ENCODE measurements around the gene MLLT10.

MLLT10 gene

GRCh38 chr10:21750424-21750823 is 216.4 kb downstream of the MLLT10 start:
- no peak for DNase-seq (ENCODE audit: low read depth, low spot score)
- H3K36me3 ChIP-seq (ENCODE audit: control insufficient read depth, insufficient read depth, low read length), result no peaks in the 10 kb centered on the region
- H3K4me3 ChIP-seq (ENCODE audit: low read length), result no peak overlapping the region
- H3K4me1 ChIP-seq (ENCODE audit: control insufficient read depth, insufficient read depth, low read length), result peaks cover 18% of the 10 kb centered on the region
- no peaks in the 10 kb centered on the region for H3K9me3 ChIP-seq (ENCODE audit: control insufficient read depth, insufficient read depth, low read length)
- no peak overlapping the region for H3K27ac ChIP-seq (ENCODE audit: low read length)
- H3K27me3 ChIP-seq (ENCODE audit: control insufficient read depth, insufficient read depth, low read length), result no peaks in the 10 kb centered on the region
- no CpG with 5 or more reads among the region's 12 CpGs for WGBS (ENCODE audit: insufficient coverage, insufficient read length)

GRCh38 chr10:21751341-21752310 is 217.6 kb downstream of the MLLT10 start:
- DNase-seq (ENCODE audit: low read depth, low spot score), result peak; percentile 81
- Histone ChIP-seq H3K36me3 (ENCODE audit: control insufficient read depth, insufficient read depth, low read length) (no peaks in the 10 kb centered on the region), H3K9me3 (ENCODE audit: control insufficient read depth, insufficient read depth, low read length) (no peaks in the 10 kb centered on the region), H3K27me3 (ENCODE audit: control insufficient read depth, insufficient read depth, low read length) (no peaks in the 10 kb centered on the region), H3K4me3 (ENCODE audit: low read length) (no peak overlapping the region), H3K27ac (ENCODE audit: low read length) (peak overlapping the region; percentile 1), H3K4me1 (ENCODE audit: control insufficient read depth, insufficient read depth, low read length) (peaks cover 15% of the 10 kb centered on the region)
- WGBS (ENCODE audit: insufficient coverage, insufficient read length), result no CpG with 5 or more reads among the region's 26 CpGs

- H3K27ac ChIP-seq (ENCODE audit: low read length), result no peak overlapping the region
- H3K27me3 ChIP-seq (ENCODE audit: control insufficient read depth, insufficient read depth, low read length), result no peaks in the 10 kb centered on the region
- H3K9me3 ChIP-seq (ENCODE audit: control insufficient read depth, insufficient read depth, low read length), result no peaks in the 10 kb centered on the region
- no peak overlapping the region for H3K4me3 ChIP-seq (ENCODE audit: low read length)
- DNase-seq (ENCODE audit: low read depth, low spot score), result no peak
- H3K36me3 ChIP-seq (ENCODE audit: control insufficient read depth, insufficient read depth, low read length), result no peaks in the 10 kb centered on the region
- WGBS (ENCODE audit: insufficient coverage, insufficient read length), result no CpG with 5 or more reads among the region's 18 CpGs
- peaks cover 21% of the 10 kb centered on the region for H3K4me1 ChIP-seq (ENCODE audit: control insufficient read depth, insufficient read depth, low read length)
These were observed 219.7 kb downstream of the MLLT10 start for GRCh38 chr10:21753497-21754270.

DNA sequence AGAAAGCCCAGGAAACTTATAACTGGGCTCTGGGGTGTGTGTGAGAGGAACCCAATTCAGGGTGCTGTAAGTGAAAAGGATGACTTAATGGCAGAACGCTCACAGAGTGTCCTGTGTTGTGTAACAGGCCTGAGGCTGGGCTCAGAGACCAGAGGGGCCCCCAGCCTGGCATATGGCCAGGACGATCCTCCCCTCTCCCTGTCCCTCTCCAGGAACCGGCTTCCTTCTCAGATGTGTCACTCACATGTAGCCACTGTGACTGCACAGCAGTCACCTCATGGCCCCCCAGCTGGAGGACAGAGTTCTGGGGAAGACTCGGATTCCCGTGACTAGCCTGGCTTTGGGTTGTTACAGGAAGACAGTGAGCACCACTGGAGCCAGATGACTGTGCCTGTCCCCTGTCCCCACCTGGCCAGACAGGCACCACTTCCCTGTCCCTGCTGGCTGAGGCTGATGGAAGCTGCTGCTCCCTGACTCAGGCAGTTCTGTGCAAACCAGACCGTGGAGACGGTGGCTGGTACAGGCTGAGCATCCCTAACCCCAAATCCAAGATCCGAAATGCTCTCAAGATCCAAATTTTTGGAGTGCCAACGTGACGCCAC is 220.5 kb downstream of the MLLT10 start:
- Histone ChIP-seq H3K9me3 (ENCODE audit: control insufficient read depth, insufficient read depth, low read length) (no peaks in the 10 kb centered on the region), H3K4me1 (ENCODE audit: control insufficient read depth, insufficient read depth, low read length) (peaks cover 19% of the 10 kb centered on the region), H3K27ac (ENCODE audit: low read length) (no peak overlapping the region), H3K27me3 (ENCODE audit: control insufficient read depth, insufficient read depth, low read length) (no peaks in the 10 kb centered on the region), H3K36me3 (ENCODE audit: control insufficient read depth, insufficient read depth, low read length) (no peaks in the 10 kb centered on the region), H3K4me3 (ENCODE audit: low read length) (no peak overlapping the region)
- WGBS (ENCODE audit: insufficient coverage, insufficient read length), result no CpG with 5 or more reads among the region's 10 CpGs
- no peak for DNase-seq (ENCODE audit: low read depth, low spot score)

GRCh38 chr10:21756707-21757106 is 222.7 kb downstream of the MLLT10 start:
- Histone ChIP-seq H3K36me3 (ENCODE audit: control insufficient read depth, insufficient read depth, low read length) (no peaks in the 10 kb centered on the region), H3K4me3 (ENCODE audit: low read length) (no peak overlapping the region), H3K27ac (ENCODE audit: low read length) (no peak overlapping the region), H3K9me3 (ENCODE audit: control insufficient read depth, insufficient read depth, low read length) (no peaks in the 10 kb centered on the region), H3K4me1 (ENCODE audit: control insufficient read depth, insufficient read depth, low read length) (peaks cover 16% of the 10 kb centered on the region), H3K27me3 (ENCODE audit: control insufficient read depth, insufficient read depth, low read length) (no peaks in the 10 kb centered on the region)
- WGBS (ENCODE audit: insufficient coverage, insufficient read length), result no CpG with 5 or more reads among the region's 12 CpGs
- DNase-seq (ENCODE audit: low read depth, low spot score), result no peak

DNA sequence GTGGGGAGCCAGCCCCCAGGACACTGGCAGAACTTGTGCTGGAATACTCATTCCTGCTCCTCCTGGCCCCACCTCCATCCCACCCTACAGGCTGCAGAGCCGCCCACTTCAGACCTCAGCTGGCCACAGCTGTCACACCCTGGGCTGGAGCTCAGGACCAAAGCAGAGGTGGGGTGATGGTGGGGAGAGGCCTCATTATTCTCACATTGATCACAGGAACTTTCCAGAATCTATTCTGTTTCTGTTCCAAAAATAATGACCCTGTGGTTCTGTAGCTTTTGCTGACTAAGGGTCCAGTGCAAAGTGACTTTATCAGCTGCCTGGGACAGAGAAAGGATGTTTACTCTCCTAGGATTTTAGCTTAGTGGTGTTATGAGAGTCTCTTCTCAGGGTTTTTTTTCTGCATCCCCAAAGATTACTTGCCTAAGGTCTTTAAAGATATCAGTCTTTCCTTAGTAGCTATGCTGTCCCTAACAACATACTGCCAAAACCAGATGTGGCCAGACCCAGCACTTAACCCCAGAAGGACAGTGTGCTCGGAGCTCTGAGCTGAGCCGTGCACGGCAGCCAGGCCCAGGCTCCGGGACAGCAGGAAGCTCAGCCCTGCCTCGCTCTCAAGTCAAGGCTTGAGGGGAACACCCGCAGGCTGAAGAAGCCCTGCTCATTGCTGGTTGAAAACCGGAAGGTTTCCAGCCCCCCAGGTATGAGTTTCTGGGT is 223.3 kb downstream of the MLLT10 start:
- Histone ChIP-seq H3K36me3 (ENCODE audit: control insufficient read depth, insufficient read depth, low read length) (no peaks in the 10 kb centered on the region), H3K4me1 (ENCODE audit: control insufficient read depth, insufficient read depth, low read length) (peaks cover 12% of the 10 kb centered on the region), H3K9me3 (ENCODE audit: control insufficient read depth, insufficient read depth, low read length) (no peaks in the 10 kb centered on the region), H3K4me3 (ENCODE audit: low read length) (no peak overlapping the region), H3K27me3 (ENCODE audit: control insufficient read depth, insufficient read depth, low read length) (no peaks in the 10 kb centered on the region), H3K27ac (ENCODE audit: low read length) (no peak overlapping the region)
- no CpG with 5 or more reads among the region's 8 CpGs for WGBS (ENCODE audit: insufficient coverage, insufficient read length)
- DNase-seq (ENCODE audit: low read depth, low spot score), result no peak

DNA sequence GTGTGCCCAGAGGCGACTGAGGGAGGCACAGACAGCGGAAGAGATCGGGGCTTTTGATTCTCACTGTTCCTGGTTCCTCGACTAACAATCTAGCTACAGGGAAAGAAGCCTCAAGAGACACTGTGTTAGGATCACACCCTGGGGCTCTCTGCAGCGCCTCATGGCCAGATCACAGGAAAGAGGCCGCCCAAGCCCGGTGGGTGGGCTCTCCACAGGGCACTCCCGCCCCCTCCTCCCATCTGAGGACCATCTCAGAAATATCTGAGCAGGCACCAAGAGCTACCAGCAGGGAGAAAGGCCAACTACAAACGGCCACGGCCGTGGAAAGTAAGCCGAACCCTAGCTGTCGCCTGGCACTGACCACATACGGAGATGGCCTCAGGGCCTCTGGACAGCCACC is 224.2 kb downstream of the MLLT10 start:
- no CpG with 5 or more reads among the region's 14 CpGs for WGBS (ENCODE audit: insufficient coverage, insufficient read length)
- H3K27me3 ChIP-seq (ENCODE audit: control insufficient read depth, insufficient read depth, low read length), result no peaks in the 10 kb centered on the region
- H3K27ac ChIP-seq (ENCODE audit: low read length), result no peak overlapping the region
- no peak for DNase-seq (ENCODE audit: low read depth, low spot score)
- H3K36me3 ChIP-seq (ENCODE audit: control insufficient read depth, insufficient read depth, low read length), result no peaks in the 10 kb centered on the region
- H3K9me3 ChIP-seq (ENCODE audit: control insufficient read depth, insufficient read depth, low read length), result no peaks in the 10 kb centered on the region
- no peak overlapping the region for H3K4me3 ChIP-seq (ENCODE audit: low read length)
- H3K4me1 ChIP-seq (ENCODE audit: control insufficient read depth, insufficient read depth, low read length), result peaks cover 8% of the 10 kb centered on the region

GRCh38 chr10:21758696-21759095 is 224.7 kb downstream of the MLLT10 start:
- no CpG with 5 or more reads among the region's 7 CpGs for WGBS (ENCODE audit: insufficient coverage, insufficient read length)
- Histone ChIP-seq H3K36me3 (ENCODE audit: control insufficient read depth, insufficient read depth, low read length) (no peaks in the 10 kb centered on the region), H3K4me1 (ENCODE audit: control insufficient read depth, insufficient read depth, low read length) (peaks cover 8% of the 10 kb centered on the region), H3K27me3 (ENCODE audit: control insufficient read depth, insufficient read depth, low read length) (no peaks in the 10 kb centered on the region), H3K9me3 (ENCODE audit: control insufficient read depth, insufficient read depth, low read length) (no peaks in the 10 kb centered on the region), H3K27ac (ENCODE audit: low read length) (no peak overlapping the region), H3K4me3 (ENCODE audit: low read length) (no peak overlapping the region)
- DNase-seq (ENCODE audit: low read depth, low spot score), result no peak

GRCh38 chr10:21759232-21759631 is 225.2 kb downstream of the MLLT10 start:
- no peaks in the 10 kb centered on the region for H3K27me3 ChIP-seq (ENCODE audit: control insufficient read depth, insufficient read depth, low read length)
- no peaks in the 10 kb centered on the region for H3K36me3 ChIP-seq (ENCODE audit: control insufficient read depth, insufficient read depth, low read length)
- no CpG with 5 or more reads among the region's 21 CpGs for WGBS (ENCODE audit: insufficient coverage, insufficient read length)
- no peak overlapping the region for H3K27ac ChIP-seq (ENCODE audit: low read length)
- no peaks in the 10 kb centered on the region for H3K9me3 ChIP-seq (ENCODE audit: control insufficient read depth, insufficient read depth, low read length)
- H3K4me1 ChIP-seq (ENCODE audit: control insufficient read depth, insufficient read depth, low read length), result peaks cover 8% of the 10 kb centered on the region
- no peak overlapping the region for H3K4me3 ChIP-seq (ENCODE audit: low read length)
- DNase-seq (ENCODE audit: low read depth, low spot score), result no peak

DNA sequence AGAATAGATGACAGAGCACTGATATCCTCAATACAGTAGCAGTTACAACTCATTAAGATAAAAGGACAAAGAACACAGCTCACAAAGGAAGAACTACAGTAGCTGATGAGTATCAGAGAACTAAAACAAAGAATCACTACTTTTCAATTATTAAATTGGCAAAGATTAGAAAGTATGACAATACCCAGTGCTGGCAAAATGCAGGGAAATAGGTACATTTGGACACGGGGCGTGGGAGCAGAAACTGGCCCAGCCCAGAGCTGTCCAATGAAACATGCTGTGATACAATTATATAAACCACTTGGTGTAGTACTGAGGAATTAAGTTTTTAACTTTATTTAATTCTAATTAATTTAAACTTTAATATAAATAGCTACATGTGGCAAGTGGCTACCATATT is 226.3 kb downstream of the MLLT10 start:
- Histone ChIP-seq H3K4me1 (ENCODE audit: control insufficient read depth, insufficient read depth, low read length) (peaks cover 6% of the 10 kb centered on the region), H3K4me3 (ENCODE audit: low read length) (no peak overlapping the region), H3K27ac (ENCODE audit: low read length) (no peak overlapping the region), H3K9me3 (ENCODE audit: control insufficient read depth, insufficient read depth, low read length) (no peaks in the 10 kb centered on the region), H3K36me3 (ENCODE audit: control insufficient read depth, insufficient read depth, low read length) (no peaks in the 10 kb centered on the region), H3K27me3 (ENCODE audit: control insufficient read depth, insufficient read depth, low read length) (no peaks in the 10 kb centered on the region)
- WGBS (ENCODE audit: insufficient coverage, insufficient read length), result no CpG with 5 or more reads among the region's 2 CpGs
- no peak for DNase-seq (ENCODE audit: low read depth, low spot score)

All from iPS DF 6.9 (cell line).